PFSK-1 (cell line): ENCODE results near the gene HSCB. TPM values are rescaled to one million over a fixed set of nuclear protein-coding genes. Genes with fewer than 3 reads are reported as not detected.
A peak's percentile ranks its signal among the peaks of the same experiment; 100 is the strongest.

Experiments
- FOXP2 ChIP-seq: optimal IDR thresholded peaks from 2 replicates; pipeline ENCODE3; 2011; ENCODE audit warnings: borderline replicate concordance, control low read depth, inconsistent platforms; ENCODE audit not compliant: insufficient read depth; ENCODE audit errors: extremely low read length, extremely low read depth
- POLR2AphosphoS5 ChIP-seq: IDR thresholded peaks from 2 replicates; pipeline ENCODE4 v1.6.1; 2012; ENCODE audit warnings: low read depth, mild to moderate bottlenecking, control low read depth, low read length, moderate library complexity
- REST ChIP-seq, 2 experiments: IDR thresholded peaks; 2 replicates each; pipeline versions ENCODE4 v1.6.1 to v1.8.0; 2011 to 2012; ENCODE audit warnings: low read depth in 2 of 2, low read length in 2 of 2, control low read depth in 1 of 2, inconsistent platforms in 1 of 2, mild to moderate bottlenecking in 1 of 2, moderate library complexity in 1 of 2; ENCODE audit not compliant: insufficient read depth in 1 of 2
- SIN3A ChIP-seq: IDR thresholded peaks from 2 replicates; pipeline ENCODE4 v1.6.1; 2012; ENCODE audit warnings: mild to moderate bottlenecking, low read length, moderate library complexity, borderline replicate concordance; ENCODE audit not compliant: insufficient read depth
- TAF1 ChIP-seq: IDR thresholded peaks from 2 replicates; pipeline ENCODE4 v1.6.1; 2012; ENCODE audit warnings: low read length, control low read depth, borderline replicate concordance; ENCODE audit not compliant: insufficient read depth
- polyA plus RNA-seq: library from polyadenylated mRNA; unstranded; fragments of >200 nt; gene quantifications from one replicate; pipeline ENCODE4 v1.2.1, GENCODE V29; 2012; ENCODE audit warnings: low read depth, missing spikeins; ENCODE audit not compliant: insufficient read length

HSCB gene
- 21.1 TPM for polyA plus RNA-seq

- TF ChIP-seq SIN3A, result 0 out of 2 replicates have a peak, but pooled peaks have one; percentile 25
- TF ChIP-seq REST (IDR thresholded peaks at IDR 0.05; ENCODE audit: insufficient read depth in 1 of 2, low read depth in 2 of 2, low read length in 2 of 2), result peak in 1 of 2 experiments; percentile 9; a peak in 1 of 4 replicates
- peak; percentile 92 for TF ChIP-seq POLR2AphosphoS5
- TF ChIP-seq TAF1, result peak; percentile 81; the same call in 1 of the 2 replicates
- peak; percentile 19 for TF ChIP-seq FOXP2
These were observed at the start of gene HSCB, which contains the start of gene CHEK2 for GRCh38 chr22:28741785-28742561. TSS of gene HSCB (plus strand) at chr22:28742039. CDS start at chr22:28742096, 57 bp downstream. TSS of gene CHEK2 (minus strand) at chr22:28741820. CDS start at chr22:28734721, 7,099 bp downstream.

- TF ChIP-seq TAF1, result no peak
- TF ChIP-seq POLR2AphosphoS5, result no peak
These were observed 38.9 kb upstream of the HSCB start for GRCh38 chr22:28702891-28703290.

GRCh38 chr22:28703436-28703835, 38.4 kb upstream of the HSCB start:
- TF ChIP-seq TAF1 (no peak), FOXP2 (no peak), SIN3A (no peak), POLR2AphosphoS5 (no peak), REST (IDR thresholded peaks at IDR 0.05; ENCODE audit: insufficient read depth in 1 of 2, low read depth in 2 of 2, low read length in 2 of 2) (no peak)

- TF ChIP-seq REST (IDR thresholded peaks at IDR 0.05; ENCODE audit: insufficient read depth in 1 of 2, low read depth in 2 of 2, low read length in 2 of 2) (no peak), SIN3A (no peak), TAF1 (no peak)
These were observed 35.0 kb upstream of the HSCB start for GRCh38 chr22:28706845-28707244.

- TF ChIP-seq FOXP2 (no peak), SIN3A (no peak), REST (IDR thresholded peaks at IDR 0.05; ENCODE audit: insufficient read depth in 1 of 2, low read depth in 2 of 2, low read length in 2 of 2) (no peak), POLR2AphosphoS5 (no peak), TAF1 (no peak)
These were observed 31.7 kb upstream of the HSCB start for GRCh38 chr22:28710107-28710506.
